Right lung (tissue), 5 donors: ENCODE results near the gene FNBP1. TPM values are rescaled to one million over a fixed set of nuclear protein-coding genes. Genes with fewer than 3 reads are reported as not detected.

Source experiments
- DNase-seq, 2 donors: peaks; one replicate each; pipeline ENCODE4 v3.0.0-alpha.2; 2013
- polyA plus RNA-seq, 5 donors: library from polyadenylated mRNA; unstranded; fragments of 120-200 nt; gene quantifications; one replicate each; pipeline versions ENCODE4 v1.2.1 to v1.2.3, GENCODE V29; 2013; ENCODE audit warnings: inconsistent platforms in 1 of 5, low replicate concordance in 1 of 5; ENCODE audit not compliant: insufficient read length in 5 of 5, insufficient read depth in 1 of 5

The FNBP1 gene
- polyA plus RNA-seq, 5 donors = 30.2 to 35.9 (median 33.6) TPM

DNA sequence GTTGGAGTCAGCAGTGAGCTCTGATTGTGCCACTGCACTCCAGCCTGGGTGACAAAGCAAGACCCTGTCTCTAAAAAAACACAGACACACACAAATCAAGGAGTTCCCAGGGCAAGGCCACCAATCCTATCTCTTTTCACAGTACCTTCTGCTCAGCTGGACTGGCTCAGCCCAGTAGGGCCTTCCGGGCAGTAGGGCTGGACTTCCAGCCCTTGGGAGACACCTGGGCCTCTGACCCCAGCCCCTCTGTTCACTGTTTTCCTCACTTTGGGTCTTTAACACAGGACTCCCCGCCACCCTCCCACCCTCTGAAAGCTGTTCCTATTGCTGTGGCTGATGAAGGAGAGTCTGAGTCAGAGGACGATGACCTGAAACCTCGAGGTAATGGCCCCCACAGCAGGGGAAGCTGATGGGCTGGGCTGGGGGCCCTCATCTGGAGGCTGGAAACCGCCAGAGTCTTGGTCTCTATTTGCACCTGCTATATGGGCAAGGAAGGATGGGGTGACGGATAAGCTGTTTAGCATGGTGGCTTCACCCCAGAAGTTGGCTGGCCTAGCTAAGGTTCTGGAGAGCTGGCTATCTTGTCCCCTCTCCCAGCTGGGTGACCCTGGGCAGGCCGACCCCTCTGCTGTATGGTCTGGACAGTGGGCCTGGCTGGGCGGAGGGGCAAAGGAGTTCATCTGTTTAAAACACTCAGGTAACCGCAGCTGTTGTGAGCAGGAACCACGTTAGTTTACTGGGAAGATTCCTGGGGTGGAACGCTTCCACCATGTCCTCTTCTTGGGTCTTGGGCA is 182.1 kb downstream of the FNBP1 start:
- DNase-seq = no peak

DNA sequence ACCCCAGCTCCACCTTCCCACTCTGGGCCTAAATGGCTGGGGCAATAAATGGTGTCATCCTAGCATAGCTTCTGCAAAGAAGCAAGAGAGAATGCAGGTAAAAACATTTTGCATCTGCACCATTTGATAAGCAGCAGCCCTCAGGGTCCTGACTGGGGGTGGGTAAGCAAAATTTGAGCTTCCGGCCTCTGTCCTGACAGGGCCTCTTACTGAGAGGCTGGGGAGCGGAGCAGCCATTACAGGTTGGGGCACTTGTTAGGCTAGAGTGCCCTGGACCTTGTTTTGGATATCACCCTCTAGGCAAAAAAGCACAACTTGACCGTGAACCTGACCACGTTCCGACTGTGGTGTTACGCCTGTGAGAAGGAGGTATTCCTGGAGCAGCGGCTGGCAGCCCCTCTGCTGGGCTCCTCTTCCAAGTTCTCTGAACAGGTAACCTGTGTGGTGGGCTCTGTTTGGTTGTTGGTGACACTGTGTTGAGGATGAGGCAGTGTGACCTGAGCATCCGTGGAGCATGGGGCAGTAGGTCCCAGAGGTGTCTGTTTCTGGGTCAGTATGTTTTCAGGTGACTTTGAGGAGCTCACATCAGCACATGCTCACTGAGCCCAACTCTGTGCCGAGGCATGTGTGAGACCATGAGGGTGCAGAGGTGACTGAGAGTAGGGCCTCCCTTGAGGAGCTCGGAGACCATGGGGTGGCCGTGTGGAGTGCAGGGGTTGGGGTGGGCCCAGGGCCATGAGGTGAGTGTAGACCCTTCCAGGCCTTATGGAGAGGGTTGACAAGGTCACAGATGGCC is 184.6 kb downstream of the FNBP1 start:
- DNase-seq = no peak

DNA sequence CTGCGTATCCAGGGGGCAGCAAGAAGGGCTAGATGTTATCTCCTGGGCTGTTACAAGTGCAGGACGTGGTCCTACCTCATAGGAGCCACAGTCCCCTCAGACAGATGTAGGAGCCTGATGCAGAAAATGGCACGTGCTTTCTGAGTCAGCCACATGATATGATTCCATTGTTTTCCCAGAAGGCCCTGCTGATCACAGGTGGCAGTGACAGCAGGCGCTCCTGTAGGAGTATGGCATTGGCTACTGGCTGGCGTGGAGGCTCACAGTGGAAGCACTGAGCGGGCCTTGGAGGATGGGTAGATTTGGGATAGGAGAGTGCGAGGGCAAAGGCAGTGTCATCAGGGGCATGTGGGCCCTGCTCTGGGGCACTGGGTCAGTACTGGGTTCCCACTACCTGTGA is 185.8 kb downstream of the FNBP1 start:
- no peak for DNase-seq

DNA sequence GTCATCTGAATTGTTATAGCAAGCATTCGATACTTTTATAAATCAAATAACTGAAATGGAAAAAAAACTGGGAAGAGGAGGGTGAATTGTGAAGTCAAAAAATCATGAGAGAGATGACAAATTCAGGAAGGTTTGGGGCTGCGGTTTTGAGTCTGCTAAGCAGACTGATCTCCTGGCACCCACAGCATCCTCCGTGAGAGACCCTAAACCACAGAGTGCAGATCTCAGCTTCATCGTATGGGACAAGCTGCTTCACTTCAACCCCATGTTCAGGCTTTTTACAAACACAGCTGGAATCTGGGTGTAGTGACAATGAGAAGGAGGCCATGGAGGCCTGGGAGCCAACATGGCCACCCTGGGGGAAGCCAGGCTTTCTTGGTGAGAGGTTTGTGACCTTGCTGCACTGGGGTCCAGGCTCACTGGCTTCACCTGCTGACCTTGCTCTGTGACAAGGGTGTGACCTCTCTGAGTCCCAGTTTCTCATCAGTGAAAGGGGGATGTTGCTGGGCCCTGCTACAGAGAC is 188.3 kb downstream of the FNBP1 start:
- no peak for DNase-seq

DNA sequence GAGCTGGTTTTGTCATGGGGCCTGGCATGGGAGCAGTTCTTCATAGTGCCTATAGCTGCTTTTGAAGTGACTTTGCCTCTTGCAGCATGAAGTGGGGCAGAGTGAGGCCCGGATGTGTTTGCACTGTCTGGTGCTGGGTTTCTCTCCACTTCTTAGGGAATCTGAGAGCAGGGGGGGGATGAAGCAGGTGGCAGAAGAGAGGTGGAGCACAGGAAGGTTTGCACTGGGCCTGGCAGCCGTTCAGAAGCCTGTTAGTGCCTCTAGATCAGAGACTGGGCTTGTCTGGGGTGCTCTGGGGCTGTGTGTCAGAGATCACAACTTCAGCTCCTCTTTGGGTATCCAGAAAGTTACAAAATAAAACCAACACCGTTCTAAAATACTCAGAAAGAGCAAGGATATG is 189.4 kb downstream of the FNBP1 start:
- no peak for DNase-seq

DNA sequence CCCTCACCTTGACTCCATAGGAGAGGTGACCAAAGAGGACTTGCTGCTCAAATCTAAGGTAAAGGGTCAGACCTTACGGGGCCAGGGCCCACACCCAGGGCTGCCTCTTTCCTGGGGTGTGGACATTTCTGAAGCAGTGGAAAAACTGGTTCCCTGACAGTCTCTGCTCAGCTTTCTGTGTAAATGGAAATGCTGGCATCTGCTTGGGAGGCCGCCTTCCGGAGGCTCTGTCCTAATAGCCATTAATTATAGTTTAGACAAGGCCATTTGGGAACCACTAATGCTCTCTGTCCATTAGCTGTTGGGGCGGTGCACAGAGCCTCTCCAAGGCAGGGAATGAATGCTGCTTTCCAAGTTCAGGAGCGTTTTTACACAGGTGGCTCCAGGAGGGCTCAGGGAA is 190.4 kb downstream of the FNBP1 start:
- no peak for DNase-seq

DNA sequence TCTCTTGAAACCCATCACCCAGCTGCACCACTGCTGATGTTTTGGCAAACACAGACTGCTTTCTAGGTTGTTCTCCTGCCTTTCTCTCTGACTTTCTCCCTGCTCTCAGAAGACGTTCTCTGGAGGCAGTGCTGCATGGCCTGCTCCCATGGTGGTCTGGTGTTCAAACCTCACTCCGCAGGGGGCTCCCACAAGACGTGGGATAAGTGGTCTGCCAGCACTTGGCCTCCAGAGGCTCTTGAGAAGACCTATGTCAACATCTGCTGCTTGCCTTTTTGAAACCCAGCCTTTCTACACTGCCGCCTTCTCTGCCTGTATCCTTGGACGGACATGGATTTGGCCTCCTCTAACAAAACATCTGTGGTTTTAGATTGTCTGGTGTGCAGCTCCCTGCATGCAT is 191.2 kb downstream of the FNBP1 start:
- DNase-seq = no peak

DNA sequence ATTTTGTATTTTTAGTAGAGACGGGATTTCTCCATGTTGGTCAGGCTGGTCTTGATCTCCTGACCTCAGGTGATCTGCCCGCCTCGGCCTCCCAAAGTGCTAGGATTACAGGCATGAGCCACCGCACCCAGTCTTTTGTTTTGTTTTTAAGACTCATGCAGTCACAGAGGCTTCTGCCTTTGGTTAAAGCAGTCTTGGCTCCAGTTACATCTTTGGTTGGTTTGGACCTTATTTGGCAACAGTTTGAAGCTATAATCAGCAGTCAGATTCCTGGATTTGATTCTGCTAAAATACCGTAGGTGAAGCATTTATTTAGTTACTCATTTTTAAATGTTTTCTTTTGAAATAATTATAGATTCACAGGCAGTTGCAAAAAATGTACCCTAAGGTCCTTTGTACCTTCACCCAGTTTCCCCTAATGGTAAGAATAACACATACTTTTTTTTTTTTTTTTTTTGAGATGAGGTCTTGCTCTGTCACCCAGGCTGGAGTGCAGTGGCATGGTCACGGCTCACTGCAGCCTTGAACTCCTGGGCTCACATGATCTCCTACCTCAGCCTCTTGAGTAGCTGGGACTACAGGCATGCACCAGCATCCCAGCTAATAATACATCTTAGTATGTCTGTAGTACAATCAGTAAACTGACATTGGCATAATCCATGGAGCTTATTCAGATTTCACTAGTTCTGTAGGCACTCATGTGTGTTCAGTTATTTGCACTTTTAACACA is 192.0 kb downstream of the FNBP1 start:
- DNase-seq = no peak

DNA sequence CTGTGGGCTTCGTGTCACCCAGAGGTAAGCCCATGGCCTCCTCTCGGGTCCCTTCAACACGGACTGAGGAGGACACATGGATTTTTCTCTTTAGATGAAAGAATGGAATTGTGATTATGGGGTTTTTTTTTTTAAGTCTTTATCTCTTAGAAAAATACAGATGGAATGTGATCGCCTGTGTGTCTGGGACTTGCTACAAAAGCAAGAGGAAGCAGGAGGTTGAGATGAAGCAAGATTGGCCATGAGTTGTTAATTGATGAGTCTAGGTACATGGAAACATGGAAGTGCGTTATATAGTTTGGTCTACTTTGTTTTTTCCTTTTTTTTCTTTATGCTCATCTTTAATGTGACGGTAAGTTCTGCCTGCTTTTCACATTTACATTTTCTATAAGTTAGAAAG is 193.1 kb downstream of the FNBP1 start:
- DNase-seq = no peak

DNA sequence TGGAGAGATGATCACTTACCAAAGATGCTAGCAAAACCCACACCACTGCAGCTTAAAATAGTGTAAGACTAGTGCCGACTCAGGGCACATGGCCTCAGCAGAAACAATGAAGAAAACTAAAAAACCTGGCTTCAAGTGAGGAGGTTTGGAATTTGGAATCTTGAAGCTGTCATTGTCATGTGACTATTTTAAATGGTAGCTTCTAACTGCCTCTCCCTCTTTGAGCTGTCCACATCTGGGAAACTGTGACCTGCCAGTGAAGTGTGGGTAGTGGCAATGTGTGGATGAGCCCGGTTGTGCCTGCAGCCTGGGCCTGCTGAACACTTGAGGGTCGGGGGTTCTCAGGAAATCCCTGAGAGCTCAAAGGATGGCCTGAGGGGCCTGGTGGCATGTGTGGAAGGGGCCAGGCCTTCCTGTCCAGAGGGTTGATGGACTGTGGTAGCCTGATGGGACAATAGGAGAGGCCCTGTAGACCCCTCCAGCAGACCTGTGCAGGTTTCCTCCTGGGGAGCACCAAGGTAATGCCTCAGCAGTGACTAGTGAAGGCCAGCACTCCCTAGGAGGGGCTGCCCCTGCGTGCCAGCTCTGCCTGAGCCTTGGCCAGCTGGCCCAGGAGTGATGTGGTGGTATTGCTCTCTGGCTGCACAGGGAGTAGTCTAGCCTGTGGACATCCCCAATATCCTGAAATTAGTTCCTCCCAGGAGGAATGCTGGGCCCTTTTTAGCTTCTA is 194.1 kb downstream of the FNBP1 start:
- no peak for DNase-seq

DNA sequence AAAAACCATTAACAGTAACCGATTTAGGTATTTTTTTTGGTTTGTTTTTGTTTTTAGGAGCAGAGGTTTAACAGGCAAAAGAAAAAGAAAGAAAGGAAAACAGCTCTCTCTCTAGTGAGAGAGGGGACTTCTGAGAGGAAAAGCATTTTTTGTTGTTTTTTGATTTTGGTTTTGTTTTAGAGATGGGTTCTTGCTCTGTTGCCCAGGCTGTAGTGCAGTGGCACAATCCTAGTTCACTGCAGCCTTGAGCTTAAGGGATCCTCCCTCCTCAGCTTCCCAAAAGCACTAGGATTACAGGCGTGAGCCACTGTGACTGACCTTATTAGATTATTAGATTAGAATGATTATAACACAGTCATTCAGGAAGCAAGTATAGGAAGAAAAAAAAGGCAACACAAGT is 197.6 kb downstream of the FNBP1 start:
- no peak for DNase-seq

DNA sequence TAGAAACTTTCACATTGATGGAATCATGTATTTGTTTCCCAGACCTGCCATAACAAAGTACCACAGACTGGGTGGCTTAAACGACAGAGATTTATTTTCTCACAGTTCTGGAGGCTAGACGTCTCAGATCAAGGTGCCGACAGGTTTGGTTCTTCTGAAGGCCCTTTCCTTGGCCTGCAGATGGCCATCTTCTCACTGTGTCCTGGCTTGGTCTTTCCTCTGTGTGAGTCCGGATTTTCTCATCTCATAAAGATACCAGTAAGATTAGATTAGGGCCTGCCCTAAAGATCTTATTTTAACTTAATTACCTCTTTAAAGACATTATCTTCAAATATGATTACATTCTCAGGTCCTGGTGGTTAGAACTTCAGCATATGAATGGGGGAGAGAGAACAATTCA is 201.9 kb downstream of the FNBP1 start:
- no peak for DNase-seq

DNA sequence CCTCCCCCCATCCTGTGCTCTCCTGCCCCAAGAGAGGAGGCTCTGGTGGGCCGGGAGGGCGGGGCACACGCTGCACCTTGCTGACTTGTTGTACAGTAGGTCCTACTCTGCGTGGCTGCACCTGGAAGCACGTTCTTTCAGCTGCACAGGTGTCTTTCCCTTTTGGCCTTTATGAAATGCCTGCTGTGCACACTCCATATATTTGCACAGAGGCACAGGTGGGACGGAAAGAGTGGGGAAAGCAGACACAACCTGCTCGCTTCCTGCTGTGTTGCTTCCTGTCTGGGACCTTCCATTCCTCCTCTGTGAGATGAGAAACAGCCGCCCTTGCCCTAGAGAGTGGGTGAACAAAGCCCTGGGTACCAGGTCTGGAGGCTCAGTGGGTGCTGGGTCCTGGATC is 203.0 kb downstream of the FNBP1 start:
- DNase-seq = no peak

DNA sequence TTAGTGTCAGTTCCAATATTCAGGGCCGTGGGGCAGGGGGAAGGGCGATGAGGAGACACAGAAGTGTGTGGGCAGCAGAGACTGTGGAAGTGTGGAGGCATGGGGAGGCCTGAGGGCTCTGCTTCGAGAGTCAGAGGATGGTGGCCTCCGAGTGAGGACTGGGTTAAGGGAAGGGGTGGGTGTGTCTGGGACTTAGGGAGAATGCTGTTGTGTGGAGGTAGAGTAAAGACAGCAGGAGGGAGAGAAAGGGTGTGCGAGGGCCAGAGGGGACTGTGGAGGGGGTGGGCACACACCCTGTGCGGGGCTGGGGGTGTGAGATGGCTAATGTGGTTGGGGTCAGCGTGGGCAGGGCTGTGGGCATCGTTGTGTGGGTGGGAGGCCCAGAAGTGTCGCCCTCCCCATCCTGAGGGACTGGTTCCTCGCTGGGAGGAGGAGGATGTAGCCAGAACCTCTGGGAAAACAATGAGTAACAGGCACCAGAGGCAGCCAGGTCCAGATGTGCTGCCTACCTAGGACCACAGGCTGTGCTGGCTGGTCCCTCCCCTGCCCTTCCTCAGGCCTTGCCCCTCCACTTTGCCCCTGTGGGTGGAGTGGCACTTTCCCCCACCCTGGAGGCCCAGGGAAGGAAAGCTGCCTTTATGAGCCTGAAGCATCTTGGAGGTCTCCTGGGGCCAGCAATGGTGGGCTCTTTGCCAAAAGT is 203.5 kb downstream of the FNBP1 start:
- DNase-seq = no peak

DNA sequence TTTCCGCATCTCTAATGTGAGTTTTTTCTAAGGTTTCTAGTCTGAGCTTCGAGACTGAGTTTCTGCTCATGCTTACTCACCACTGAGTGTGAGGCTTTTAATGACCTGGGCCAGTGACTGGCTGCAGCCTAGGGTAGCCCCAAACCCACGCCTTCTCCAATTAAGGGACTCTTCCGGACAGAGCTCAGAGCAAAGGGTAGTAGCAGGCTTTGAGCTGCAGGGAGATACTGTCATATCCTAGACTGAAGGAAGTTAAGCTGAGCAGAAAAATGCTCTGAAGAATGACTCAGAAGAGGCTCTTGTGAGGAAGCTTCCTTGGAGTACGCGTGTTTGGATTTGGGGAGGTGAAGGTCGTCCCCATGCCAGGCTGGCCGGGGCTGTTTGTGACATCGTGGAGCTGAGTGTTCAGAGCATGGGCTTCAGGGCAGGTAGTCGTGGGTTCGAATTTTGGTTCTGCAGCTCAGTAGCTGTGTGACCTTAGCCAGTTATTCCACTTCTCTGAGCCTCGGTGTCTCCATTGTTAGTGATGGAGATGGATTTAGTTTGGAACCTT is 204.2 kb downstream of the FNBP1 start:
- no peak for DNase-seq

Other genes starting within 250 kb of the FNBP1 start
- gene TOR1B, start 240.0 kb downstream of the FNBP1 start, polyA plus RNA-seq = 10 to 100 TPM; 19.2 to 22.8 (median 20.5) TPM
- 10 to 100 TPM; 38.1 to 44.4 (median 38.9) TPM for gene TOR1A, start 219.1 kb downstream of the FNBP1 start, polyA plus RNA-seq
- gene C9orf78, start 207.9 kb downstream of the FNBP1 start, polyA plus RNA-seq = 10 to 100 TPM; 61.3 to 86.0 (median 70.0) TPM
- 10 to 100 TPM; 17.3 to 24.3 (median 21.0) TPM for gene USP20, start 207.7 kb downstream of the FNBP1 start, polyA plus RNA-seq
- gene GPR107, start 10.7 kb upstream of the FNBP1 start, polyA plus RNA-seq = 10 to 100 TPM; 40.3 to 48.5 (median 45.3) TPM
- 10 to 100 TPM; 16.6 to 27.7 (median 20.8) TPM for gene NCS1, start 129.2 kb upstream of the FNBP1 start, polyA plus RNA-seq
- gene HMCN2, start 222.6 kb upstream of the FNBP1 start, polyA plus RNA-seq = 1 to 10 TPM in 2 of 5 donors, under 1 TPM in 3; 0.21 to 2.1 (median 0.55) TPM